ENCODE data around the gene CYSRT1. TPM values are rescaled to one million over a fixed set of nuclear protein-coding genes. Genes with fewer than 3 reads are reported as not detected.
A peak's percentile ranks its signal among the peaks of the same experiment; 100 is the strongest.
"Not testable (repeated sequence)": the region's sequence is repeated elsewhere in the genome, so short reads cannot be mapped to it uniquely, and the experiment has no call there.

CYSRT1 gene
- total RNA-seq, 6 experiments from 2014 or later = 0.20 to 1.2 (median 0.31) TPM; not detected in 1

- H3K27me3 ChIP-seq; ATAC-seq; H3K4me3 ChIP-seq; H3K4me1 ChIP-seq; H3K27ac ChIP-seq; intact Hi-C loops (cut with DNase I); H3K9me3 ChIP-seq: not testable (repeated sequence)
- 41% methylated on average over 15 of the region's 15 CpGs for WGBS (ENCODE audit: insufficient coverage, low coverage, low lambda C conversion rate, missing lambda C conversion rate)
- TF ChIP-seq CTCF (IDR thresholded peaks at IDR 0.05) = peak; percentile 33 to 49 (median 44)
- peaks cover 0 to 27% (median 2%) of the 10 kb centered on the region in 4 donors for H3K36me3 ChIP-seq
- DNase-seq = peak in 2 of 3 donors; percentile 31 to 38
Measured at GRCh38 chr9:137262173-137262908, 37.4 kb downstream of the CYSRT1 start.

- H3K27ac ChIP-seq = no peak overlapping the region
- DNase-seq (peak in 1 of 3 donors; percentile 49), ATAC-seq (peak in 1 of 4 donors; percentile 12)
- peaks cover 0 to 3% (median 0%) of the 10 kb centered on the region in 4 donors for H3K4me1 ChIP-seq
- H3K9me3 ChIP-seq = no peaks in the 10 kb centered on the region
- no CpG with 5 or more reads among the region's 24 CpGs for WGBS (ENCODE audit: insufficient coverage, low coverage, low lambda C conversion rate, missing lambda C conversion rate)
- no peak overlapping the region for H3K4me3 ChIP-seq
- TF ChIP-seq CTCF (IDR thresholded peaks at IDR 0.05) = no peak
- no peak for TF ChIP-seq POLR2A (IDR thresholded peaks at IDR 0.05)
- intact Hi-C loops (cut with DNase I) = no loop called here
- H3K27me3 ChIP-seq = no peaks in the 10 kb centered on the region
- H3K36me3 ChIP-seq = peaks cover 0 to 25% (median 2%) of the 10 kb centered on the region in 4 donors
Measured at GRCh38 chr9:137262909-137263285, 37.9 kb downstream of the CYSRT1 start.

- Histone ChIP-seq H3K27me3 (no peaks in the 10 kb centered on the region), H3K4me1 (peaks cover 0 to 9% (median under 1%) of the 10 kb centered on the region in 4 donors), H3K27ac (no peak overlapping the region), H3K36me3 (peaks cover 0 to 21% (median 2%) of the 10 kb centered on the region in 4 donors), H3K4me3 (no peak overlapping the region), H3K9me3 (no peaks in the 10 kb centered on the region)
- DNase-seq = peak in 1 of 3 donors; percentile 48
- intact Hi-C loops (cut with DNase I) = no loop called here
- TF ChIP-seq CTCF (IDR thresholded peaks at IDR 0.05) (no peak), POLR2A (IDR thresholded peaks at IDR 0.05) (no peak)
- 30% methylated on average over 8 of the region's 10 CpGs for WGBS (ENCODE audit: insufficient coverage, low coverage, low lambda C conversion rate, missing lambda C conversion rate)
- peak in 3 of 4 donors; percentile 4 to 29 (median 15) for ATAC-seq
Measured at GRCh38 chr9:137263506-137263905, 38.5 kb downstream of the CYSRT1 start.

- no peak for ATAC-seq
- Histone ChIP-seq H3K27me3 (no peaks in the 10 kb centered on the region), H3K36me3 (peaks cover 0 to 16% (median 2%) of the 10 kb centered on the region in 4 donors), H3K4me1 (peaks cover 0 to 15% (median 4%) of the 10 kb centered on the region in 4 donors), H3K27ac (no peak overlapping the region), H3K9me3 (no peaks in the 10 kb centered on the region), H3K4me3 (no peak overlapping the region)
- TF ChIP-seq POLR2A (IDR thresholded peaks at IDR 0.05) = no peak
- TF ChIP-seq CTCF (IDR thresholded peaks at IDR 0.05) = no peak
- DNase-seq = peak in 1 of 3 donors; percentile 51
- WGBS (ENCODE audit: insufficient coverage, low coverage, low lambda C conversion rate, missing lambda C conversion rate) = no CpG with 5 or more reads among the region's 22 CpGs
- intact Hi-C loops (cut with DNase I) = no loop called here
Measured at GRCh38 chr9:137264067-137264466, 39.1 kb downstream of the CYSRT1 start.
